Panc1 (cell line): ENCODE results near the gene GLCCI1. TPM values are rescaled to one million over a fixed set of nuclear protein-coding genes. Genes with fewer than 3 reads are reported as not detected.

Experiments
- ATAC-seq: fragments of 200-7000 bp; cut with Tn5 transposase; 2 replicates; pipeline ENCODE4 v1.9.1; 2020; ENCODE audit warnings: mild to moderate bottlenecking, moderate library complexity
- BruUV-seq: library from RNA; stranded (reverse); fragments of 400-500 nt; replicated peaks from 2 replicates; lab custom pipeline; 2021; lab: Mats Ljungman, UMichigan
- CTCF ChIA-PET: fragments of 300-600 bp; sonication (Branson Sonifier 250); formaldehyde crosslinking; loops from one replicate; lab custom pipeline; 2022; ENCODE audit warnings: antibody characterized with exemption; lab: Charles Lee
- POLR2A ChIA-PET: fragments of 300-600 bp; sonication (Branson Sonifier 250); formaldehyde crosslinking; loops from one replicate; lab custom pipeline; 2022; ENCODE audit warnings: antibody characterized with exemption; lab: Charles Lee
- DNase-seq: peaks from one replicate; pipeline ENCODE4 v3.0.0-alpha.2; 2010; ENCODE audit warnings: low read depth, low spot score
- H3K27ac ChIP-seq: 2 replicates; pipeline ENCODE4 v1.5.1; 2011; ENCODE audit warnings: mild to moderate bottlenecking, low read length, inconsistent platforms
- H3K27me3 ChIP-seq: fragments of 200-500 bp; sonication (Bioruptor generic); 2 replicates; pipeline ENCODE4 v1.6.0; 2014; ENCODE audit warnings: low read length, inconsistent platforms; ENCODE audit not compliant: control insufficient read depth, insufficient read depth
- H3K36me3 ChIP-seq: fragments of 200-500 bp; sonication (Bioruptor generic); 2 replicates; pipeline ENCODE4 v1.5.1; 2014; ENCODE audit warnings: inconsistent platforms, mild to moderate bottlenecking, low read length, moderate library complexity; ENCODE audit not compliant: control insufficient read depth, insufficient read depth
- H3K4me1 ChIP-seq: 2 replicates; pipeline ENCODE4 v1.5.1; 2011; ENCODE audit warnings: inconsistent platforms, mild to moderate bottlenecking, low read length, moderate library complexity; ENCODE audit not compliant: control insufficient read depth, insufficient read depth
- H3K4me3 ChIP-seq, 2 experiments: 2 replicates each; pipeline ENCODE4 v1.5.1; 2011 to 2012; ENCODE audit warnings: low read depth in 2 of 2, low read length in 2 of 2, mild to moderate bottlenecking in 2 of 2, inconsistent platforms in 1 of 2, moderate library complexity in 1 of 2
- H3K9me3 ChIP-seq: fragments of 200-500 bp; sonication (Bioruptor generic); 2 replicates; pipeline ENCODE4 v1.5.1; 2014; ENCODE audit warnings: low read depth, mild to moderate bottlenecking, inconsistent platforms, low read length, moderate library complexity; ENCODE audit not compliant: control insufficient read depth, insufficient read depth
- POLR2AphosphoS5 ChIP-seq: IDR thresholded peaks from 2 replicates; pipeline ENCODE4 v1.6.1; 2012; ENCODE audit warnings: mild to moderate bottlenecking, low read depth, low read length, moderate library complexity
- SIN3A ChIP-seq: IDR thresholded peaks from 2 replicates; pipeline ENCODE4 v1.6.1; 2012; ENCODE audit warnings: low read depth, mild to moderate bottlenecking, low read length, moderate library complexity, borderline replicate concordance; ENCODE audit not compliant: insufficient read depth
- TCF7L2 ChIP-seq: IDR thresholded peaks from 2 replicates; pipeline ENCODE4 v1.6.1; 2011; ENCODE audit warnings: mild to moderate bottlenecking, low read depth, low read length, inconsistent platforms
- in situ Hi-C: cut with HindIII; loops from 2 replicates; pipeline ENCODE4 v1.10.0; 2016; ENCODE audit warnings: low sequenced_read_pairs, low pct_unique_long_range_greater_than_20kb
- intact Hi-C: fragments of 100-400 bp; cut with micrococcal nuclease; formaldehyde crosslinking; loops from one replicate; pipeline ENCODE4 v1.10.0; 2022; ENCODE audit not compliant: unreplicated experiment
- total RNA-seq: library from RNA; stranded (reverse); gene quantifications from one replicate; pipeline ENCODE4 v1.2.1, GENCODE V29; 2021; ENCODE audit not compliant: unreplicated experiment
- TF ChIP-seq, protein P1 (sequence below): fragments of 450-650 bp; IDR thresholded peaks from 2 replicates; pipeline ENCODE4 v1.5.1; 2017; ENCODE audit warnings: mild to moderate bottlenecking
- TF ChIP-seq, protein P2 (sequence below), 2 experiments: IDR thresholded peaks; 2 replicates each; pipeline ENCODE4 v1.6.1; 2011 to 2012; ENCODE audit warnings: low read depth in 2 of 2, control low read depth in 1 of 2, low read length in 1 of 2, mild to moderate bottlenecking in 1 of 2, moderate library complexity in 1 of 2; ENCODE audit not compliant: insufficient read depth in 1 of 2

GLCCI1 gene
- total RNA-seq, 1 experiment from 2014 or later, result 36.4 TPM

DNA sequence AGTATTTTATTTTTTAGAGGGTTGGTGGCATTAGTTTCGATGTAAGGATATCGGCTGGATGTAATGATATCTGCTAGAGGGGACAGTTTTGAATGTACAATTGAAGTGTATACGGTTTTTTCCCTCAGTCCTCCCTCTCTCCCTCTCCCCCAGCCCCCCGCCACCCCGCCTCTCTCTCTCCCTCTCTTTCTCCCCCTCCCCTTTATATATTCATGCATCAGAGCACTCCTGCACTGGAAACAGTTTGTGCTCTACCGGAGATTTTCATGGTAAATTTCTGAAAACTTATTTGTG, 1.6 kb downstream of the GLCCI1 start:
- peak overlapping the region; percentile 87 to 88 for H3K4me3 ChIP-seq
- BruUV-seq, result no TSS peak
- no peaks in the 10 kb centered on the region for H3K9me3 ChIP-seq
- H3K27ac ChIP-seq, result peak overlapping the region; percentile 91
- CTCF ChIA-PET, result interaction anchor here (0.6 to 1.2 kb wide), 2 partner anchors 24 to 65 kb away, joined by 3 to 4 read pairs; no protein-coding TSS in a partner anchor
- H3K27me3 ChIP-seq, result no peaks in the 10 kb centered on the region
- in situ Hi-C loops, result no loop called here
- intact Hi-C loops, result loop anchor here (10.0 kb wide), 1 partner anchor 285 kb away; no protein-coding TSS in a partner anchor
- peaks cover 32% of the 10 kb centered on the region for H3K4me1 ChIP-seq
- POLR2A ChIA-PET, result interaction anchor here (0.8 kb wide), 1 partner anchor 330 kb away, joined by 3 read pairs; the partner anchor contains the start of gene UMAD1
- ATAC-seq (no peak), DNase-seq (no peak)
- TF ChIP-seq SIN3A (no peak), POLR2AphosphoS5 (no peak), TCF7L2 (no peak)
- TF ChIP-seq, protein P1, sequence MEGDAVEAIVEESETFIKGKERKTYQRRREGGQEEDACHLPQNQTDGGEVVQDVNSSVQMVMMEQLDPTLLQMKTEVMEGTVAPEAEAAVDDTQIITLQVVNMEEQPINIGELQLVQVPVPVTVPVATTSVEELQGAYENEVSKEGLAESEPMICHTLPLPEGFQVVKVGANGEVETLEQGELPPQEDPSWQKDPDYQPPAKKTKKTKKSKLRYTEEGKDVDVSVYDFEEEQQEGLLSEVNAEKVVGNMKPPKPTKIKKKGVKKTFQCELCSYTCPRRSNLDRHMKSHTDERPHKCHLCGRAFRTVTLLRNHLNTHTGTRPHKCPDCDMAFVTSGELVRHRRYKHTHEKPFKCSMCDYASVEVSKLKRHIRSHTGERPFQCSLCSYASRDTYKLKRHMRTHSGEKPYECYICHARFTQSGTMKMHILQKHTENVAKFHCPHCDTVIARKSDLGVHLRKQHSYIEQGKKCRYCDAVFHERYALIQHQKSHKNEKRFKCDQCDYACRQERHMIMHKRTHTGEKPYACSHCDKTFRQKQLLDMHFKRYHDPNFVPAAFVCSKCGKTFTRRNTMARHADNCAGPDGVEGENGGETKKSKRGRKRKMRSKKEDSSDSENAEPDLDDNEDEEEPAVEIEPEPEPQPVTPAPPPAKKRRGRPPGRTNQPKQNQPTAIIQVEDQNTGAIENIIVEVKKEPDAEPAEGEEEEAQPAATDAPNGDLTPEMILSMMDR, result no peak
- TF ChIP-seq, protein P2, sequence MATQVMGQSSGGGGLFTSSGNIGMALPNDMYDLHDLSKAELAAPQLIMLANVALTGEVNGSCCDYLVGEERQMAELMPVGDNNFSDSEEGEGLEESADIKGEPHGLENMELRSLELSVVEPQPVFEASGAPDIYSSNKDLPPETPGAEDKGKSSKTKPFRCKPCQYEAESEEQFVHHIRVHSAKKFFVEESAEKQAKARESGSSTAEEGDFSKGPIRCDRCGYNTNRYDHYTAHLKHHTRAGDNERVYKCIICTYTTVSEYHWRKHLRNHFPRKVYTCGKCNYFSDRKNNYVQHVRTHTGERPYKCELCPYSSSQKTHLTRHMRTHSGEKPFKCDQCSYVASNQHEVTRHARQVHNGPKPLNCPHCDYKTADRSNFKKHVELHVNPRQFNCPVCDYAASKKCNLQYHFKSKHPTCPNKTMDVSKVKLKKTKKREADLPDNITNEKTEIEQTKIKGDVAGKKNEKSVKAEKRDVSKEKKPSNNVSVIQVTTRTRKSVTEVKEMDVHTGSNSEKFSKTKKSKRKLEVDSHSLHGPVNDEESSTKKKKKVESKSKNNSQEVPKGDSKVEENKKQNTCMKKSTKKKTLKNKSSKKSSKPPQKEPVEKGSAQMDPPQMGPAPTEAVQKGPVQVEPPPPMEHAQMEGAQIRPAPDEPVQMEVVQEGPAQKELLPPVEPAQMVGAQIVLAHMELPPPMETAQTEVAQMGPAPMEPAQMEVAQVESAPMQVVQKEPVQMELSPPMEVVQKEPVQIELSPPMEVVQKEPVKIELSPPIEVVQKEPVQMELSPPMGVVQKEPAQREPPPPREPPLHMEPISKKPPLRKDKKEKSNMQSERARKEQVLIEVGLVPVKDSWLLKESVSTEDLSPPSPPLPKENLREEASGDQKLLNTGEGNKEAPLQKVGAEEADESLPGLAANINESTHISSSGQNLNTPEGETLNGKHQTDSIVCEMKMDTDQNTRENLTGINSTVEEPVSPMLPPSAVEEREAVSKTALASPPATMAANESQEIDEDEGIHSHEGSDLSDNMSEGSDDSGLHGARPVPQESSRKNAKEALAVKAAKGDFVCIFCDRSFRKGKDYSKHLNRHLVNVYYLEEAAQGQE (IDR thresholded peaks at IDR 0.05; ENCODE audit: insufficient read depth in 1 of 2, low read depth in 2 of 2, low read length in 1 of 2), result no peak
- H3K36me3 ChIP-seq, result no peaks in the 10 kb centered on the region

DNA sequence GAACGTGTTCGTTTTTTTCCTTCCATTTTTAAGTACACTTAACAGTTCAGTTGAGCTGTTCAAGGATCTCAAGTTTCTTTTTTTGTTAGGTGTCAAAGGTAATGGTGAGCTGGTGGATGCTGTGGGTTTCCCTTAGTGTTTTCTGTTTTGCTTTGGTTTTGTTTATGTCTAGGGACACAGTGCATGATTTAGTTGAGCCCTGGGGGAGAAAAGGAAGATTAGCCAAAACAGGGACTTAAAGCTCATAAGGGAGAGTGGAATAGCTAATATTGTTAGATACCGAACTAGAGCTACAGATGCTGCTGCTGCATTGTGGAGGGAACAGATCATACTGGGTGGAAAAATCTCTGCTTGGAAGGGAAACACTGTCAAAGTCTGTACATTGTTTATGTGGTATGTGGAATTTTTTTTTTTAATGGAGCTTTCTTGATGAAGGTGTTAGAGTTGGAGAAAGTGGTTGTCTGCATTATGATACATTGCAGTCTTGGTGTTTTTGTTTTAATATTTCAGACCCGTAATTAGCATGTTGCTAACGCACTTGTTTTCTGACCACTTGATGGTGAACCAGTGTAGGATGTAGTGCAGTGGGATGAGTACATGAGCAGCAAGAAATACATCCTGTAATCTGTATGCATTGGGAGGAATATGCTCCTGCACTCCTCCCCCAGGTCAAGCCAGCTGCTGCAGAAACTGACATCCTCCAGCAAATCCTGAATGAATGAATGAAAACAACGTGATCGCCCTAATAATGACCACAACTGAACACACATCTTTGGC, 2.1 kb downstream of the GLCCI1 start:
- H3K4me3 ChIP-seq, result peak overlapping the region; percentile 87 to 88
- H3K4me1 ChIP-seq, result peaks cover 32% of the 10 kb centered on the region
- intact Hi-C loops, result loop anchor here (10.0 kb wide), 1 partner anchor 286 kb away; no protein-coding TSS in a partner anchor
- DNase-seq (no peak), ATAC-seq (no peak)
- TF ChIP-seq, protein P2 (IDR thresholded peaks at IDR 0.05; ENCODE audit: insufficient read depth in 1 of 2, low read depth in 2 of 2, low read length in 1 of 2), result no peak
- TF ChIP-seq TCF7L2 (no peak), SIN3A (0 out of 2 replicates have a peak, but pooled peaks have one; percentile 45)
- TF ChIP-seq, protein P1, result no peak
- H3K27ac ChIP-seq, result peak overlapping the region; percentile 80
- BruUV-seq, result TSS peak; percentile 66
- CTCF ChIA-PET, result interaction anchor here (0.6 to 1.2 kb wide), 2 partner anchors 23 to 65 kb away, joined by 3 to 4 read pairs; no protein-coding TSS in a partner anchor
- no peaks in the 10 kb centered on the region for H3K27me3 ChIP-seq
- POLR2A ChIA-PET, result interaction anchor here (0.8 kb wide), 1 partner anchor 330 kb away, joined by 3 read pairs; the partner anchor contains the start of gene UMAD1
- in situ Hi-C loops, result no loop called here
- no peaks in the 10 kb centered on the region for H3K36me3 ChIP-seq
- H3K9me3 ChIP-seq, result no peaks in the 10 kb centered on the region
